ENCODE measurements around the gene DRC3.

DRC3 gene

GRCh38 chr17:18045691-18046350 is 73.2 kb downstream of the DRC3 start:
- Histone ChIP-seq H3K14ac (ENCODE audit: low read length) (no peak overlapping the region), H3K27me3 (ENCODE audit: insufficient read depth, low read length) (no peaks in the 10 kb centered on the region), H3K79me1 (ENCODE audit: low read length) (no peaks in the 10 kb centered on the region), H2BK120ac (ENCODE audit: insufficient read depth, low read length, poor library complexity) (no peak overlapping the region), H3K23ac (ENCODE audit: low read length) (no peak overlapping the region), H2AFZ (ENCODE audit: insufficient read depth, low read length, poor library complexity) (no peak overlapping the region), H3K4me1 (ENCODE audit: control insufficient read depth in 1 of 2, insufficient read depth in 2 of 2, low read length in 2 of 2) (peaks cover 0 to 4% of the 10 kb centered on the region in 2 experiments), H4K91ac (ENCODE audit: low read depth, low read length) (no peak overlapping the region), H3K4me3 (ENCODE audit: low read depth, low read length) (no peak overlapping the region), H3K9me3 (ENCODE audit: insufficient read depth, low read depth, low read length) (no peaks in the 10 kb centered on the region), H3K4ac (ENCODE audit: low read depth, low read length) (no peak overlapping the region), H3K9ac (ENCODE audit: low read length) (no peak overlapping the region), H2BK5ac (ENCODE audit: low read depth, low read length, poor library complexity) (no peak overlapping the region), H4K8ac (ENCODE audit: low read depth, low read length) (no peak overlapping the region), H2AK5ac (ENCODE audit: low read length) (no peak overlapping the region), H3K4me2 (ENCODE audit: low read length) (no peak overlapping the region), H3K27ac (ENCODE audit: low read depth, low read length) (no peak overlapping the region), H3K36me3 (ENCODE audit: control insufficient read depth in 1 of 2, insufficient read depth in 2 of 2, low read length in 2 of 2) (peaks cover 4 to 19% of the 10 kb centered on the region in 2 experiments), H3K18ac (ENCODE audit: low read length) (no peak overlapping the region), H4K12ac (ENCODE audit: low read depth, low read length) (no peak overlapping the region), H3K79me2 (ENCODE audit: control insufficient read depth, insufficient read depth, low read length, poor library complexity) (no peaks in the 10 kb centered on the region), H2BK12ac (ENCODE audit: low read length) (no peak overlapping the region)
- no CpG with 5 or more reads among the region's 3 CpGs for WGBS (ENCODE audit: extremely low coverage, insufficient coverage, insufficient read length)
- DNase-seq: no peak

- Histone ChIP-seq H4K8ac (ENCODE audit: low read depth, low read length) (no peak overlapping the region), H4K12ac (ENCODE audit: low read depth, low read length) (no peak overlapping the region), H3K14ac (ENCODE audit: low read length) (no peak overlapping the region), H3K4me1 (ENCODE audit: control insufficient read depth in 1 of 2, insufficient read depth in 2 of 2, low read length in 2 of 2) (no peaks in the 10 kb centered on the region), H3K27ac (ENCODE audit: low read depth, low read length) (no peak overlapping the region), H2BK5ac (ENCODE audit: low read depth, low read length, poor library complexity) (no peak overlapping the region), H3K18ac (ENCODE audit: low read length) (no peak overlapping the region), H3K4me3 (ENCODE audit: low read depth, low read length) (no peak overlapping the region), H2AFZ (ENCODE audit: insufficient read depth, low read length, poor library complexity) (no peak overlapping the region), H3K23ac (ENCODE audit: low read length) (no peak overlapping the region), H4K91ac (ENCODE audit: low read depth, low read length) (no peak overlapping the region), H3K4ac (ENCODE audit: low read depth, low read length) (no peak overlapping the region), H3K4me2 (ENCODE audit: low read length) (no peak overlapping the region), H2BK12ac (ENCODE audit: low read length) (no peak overlapping the region), H2AK5ac (ENCODE audit: low read length) (no peak overlapping the region), H3K9ac (ENCODE audit: low read length) (no peak overlapping the region), H3K79me2 (ENCODE audit: control insufficient read depth, insufficient read depth, low read length, poor library complexity) (no peaks in the 10 kb centered on the region), H3K27me3 (ENCODE audit: insufficient read depth, low read length) (no peaks in the 10 kb centered on the region), H3K9me3 (ENCODE audit: insufficient read depth, low read depth, low read length) (no peaks in the 10 kb centered on the region), H3K79me1 (ENCODE audit: low read length) (no peaks in the 10 kb centered on the region), H3K36me3 (ENCODE audit: control insufficient read depth in 1 of 2, insufficient read depth in 2 of 2, low read length in 2 of 2) (peaks cover 12 to 20% of the 10 kb centered on the region in 2 experiments), H2BK120ac (ENCODE audit: insufficient read depth, low read length, poor library complexity) (no peak overlapping the region)
- WGBS (ENCODE audit: extremely low coverage, insufficient coverage, insufficient read length): no CpG with 5 or more reads among the region's 6 CpGs
- peak in 1 of 2 donors; percentile 57 for DNase-seq
These were observed 82.9 kb downstream of the DRC3 start for GRCh38 chr17:18055597-18055996.

GRCh38 chr17:18056214-18056613 is 83.6 kb downstream of the DRC3 start:
- WGBS (ENCODE audit: extremely low coverage, insufficient coverage, insufficient read length): no CpG with 5 or more reads among the region's 3 CpGs
- H2BK120ac ChIP-seq (ENCODE audit: insufficient read depth, low read length, poor library complexity): no peak overlapping the region

GRCh38 chr17:18059283-18059682 is 86.6 kb downstream of the DRC3 start:
- Histone ChIP-seq H3K4me1 (ENCODE audit: control insufficient read depth in 1 of 2, insufficient read depth in 2 of 2, low read length in 2 of 2) (no peaks in the 10 kb centered on the region), H3K27me3 (ENCODE audit: insufficient read depth, low read length) (no peaks in the 10 kb centered on the region), H3K14ac (ENCODE audit: low read length) (no peak overlapping the region), H2AK5ac (ENCODE audit: low read length) (no peak overlapping the region), H2AFZ (ENCODE audit: insufficient read depth, low read length, poor library complexity) (no peak overlapping the region), H3K4me3 (ENCODE audit: low read depth, low read length) (no peak overlapping the region), H3K9me3 (ENCODE audit: insufficient read depth, low read depth, low read length) (no peaks in the 10 kb centered on the region), H4K91ac (ENCODE audit: low read depth, low read length) (no peak overlapping the region), H2BK120ac (ENCODE audit: insufficient read depth, low read length, poor library complexity) (no peak overlapping the region), H3K36me3 (ENCODE audit: control insufficient read depth in 1 of 2, insufficient read depth in 2 of 2, low read length in 2 of 2) (peaks cover 23 to 26% of the 10 kb centered on the region in 2 experiments), H3K27ac (ENCODE audit: low read depth, low read length) (no peak overlapping the region), H4K8ac (ENCODE audit: low read depth, low read length) (no peak overlapping the region), H3K9ac (ENCODE audit: low read length) (no peak overlapping the region), H3K4me2 (ENCODE audit: low read length) (no peak overlapping the region), H3K23ac (ENCODE audit: low read length) (no peak overlapping the region), H3K79me1 (ENCODE audit: low read length) (no peaks in the 10 kb centered on the region), H2BK12ac (ENCODE audit: low read length) (no peak overlapping the region), H3K18ac (ENCODE audit: low read length) (no peak overlapping the region), H2BK5ac (ENCODE audit: low read depth, low read length, poor library complexity) (no peak overlapping the region), H3K79me2 (ENCODE audit: control insufficient read depth, insufficient read depth, low read length, poor library complexity) (no peaks in the 10 kb centered on the region), H4K12ac (ENCODE audit: low read depth, low read length) (no peak overlapping the region), H3K4ac (ENCODE audit: low read depth, low read length) (no peak overlapping the region)
- no peak for DNase-seq
- no CpG with 5 or more reads among the region's 5 CpGs for WGBS (ENCODE audit: extremely low coverage, insufficient coverage, insufficient read length)

More at GRCh38 chr17:18056214-18056613, 83.6 kb downstream of the DRC3 start:
- peaks cover 14 to 20% of the 10 kb centered on the region in 2 experiments for H3K36me3 ChIP-seq (ENCODE audit: control insufficient read depth in 1 of 2, insufficient read depth in 2 of 2, low read length in 2 of 2)
- H3K27me3 ChIP-seq (ENCODE audit: insufficient read depth, low read length): no peaks in the 10 kb centered on the region
- no peak overlapping the region for H2AK5ac ChIP-seq (ENCODE audit: low read length)
- H3K79me1 ChIP-seq (ENCODE audit: low read length): no peaks in the 10 kb centered on the region
- no peak overlapping the region for H3K4me3 ChIP-seq (ENCODE audit: low read depth, low read length)
- no peak overlapping the region for H2AFZ ChIP-seq (ENCODE audit: insufficient read depth, low read length, poor library complexity)
- H3K18ac ChIP-seq (ENCODE audit: low read length): no peak overlapping the region
- no peaks in the 10 kb centered on the region for H3K79me2 ChIP-seq (ENCODE audit: control insufficient read depth, insufficient read depth, low read length, poor library complexity)
- H4K91ac ChIP-seq (ENCODE audit: low read depth, low read length): no peak overlapping the region
- no peak overlapping the region for H3K23ac ChIP-seq (ENCODE audit: low read length)
- no peak overlapping the region for H4K12ac ChIP-seq (ENCODE audit: low read depth, low read length)
- no peak overlapping the region for H4K8ac ChIP-seq (ENCODE audit: low read depth, low read length)
- no peaks in the 10 kb centered on the region for H3K4me1 ChIP-seq (ENCODE audit: control insufficient read depth in 1 of 2, insufficient read depth in 2 of 2, low read length in 2 of 2)
- no peak overlapping the region for H3K14ac ChIP-seq (ENCODE audit: low read length)
- no peak overlapping the region for H3K4me2 ChIP-seq (ENCODE audit: low read length)
- H2BK5ac ChIP-seq (ENCODE audit: low read depth, low read length, poor library complexity): no peak overlapping the region
- no peak for DNase-seq
- H3K9me3 ChIP-seq (ENCODE audit: insufficient read depth, low read depth, low read length): no peaks in the 10 kb centered on the region
- H2BK12ac ChIP-seq (ENCODE audit: low read length): no peak overlapping the region
- no peak overlapping the region for H3K4ac ChIP-seq (ENCODE audit: low read depth, low read length)
- no peak overlapping the region for H3K9ac ChIP-seq (ENCODE audit: low read length)
- no peak overlapping the region for H3K27ac ChIP-seq (ENCODE audit: low read depth, low read length)

Measured in trophoblast cell (in vitro differentiated cells and primary cell).